Measurements from ENCODE around the gene ANKS6.

Gene ANKS6

DNA sequence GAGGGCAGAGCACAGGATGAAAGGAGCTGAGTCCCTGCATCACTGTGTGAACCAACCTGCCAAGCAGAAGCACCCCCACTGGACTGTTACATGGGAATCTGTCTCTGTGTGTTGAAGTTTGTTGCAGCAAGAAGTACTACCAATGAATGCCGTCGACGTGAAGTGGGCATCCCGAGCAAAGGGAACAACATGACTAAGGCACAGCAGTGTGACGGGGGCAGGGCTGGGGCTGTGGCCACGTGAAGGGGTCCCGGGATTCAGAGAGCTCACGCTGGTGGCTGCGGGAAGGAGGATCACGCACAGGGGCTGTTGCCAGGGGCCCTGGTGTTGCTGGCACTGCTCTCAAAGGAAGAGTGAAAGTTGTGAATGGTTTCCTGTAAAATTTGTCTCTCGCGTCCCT, 60.1 kb downstream of the ANKS6 start:
- no peak for DNase-seq (ENCODE audit: low spot score)

- no peak for DNase-seq (ENCODE audit: low spot score)
Measured at GRCh38 chr9:98732801-98733200, 63.6 kb downstream of the ANKS6 start.

GRCh38 chr9:98732091-98732490, 64.3 kb downstream of the ANKS6 start:
- no peak for DNase-seq (ENCODE audit: low spot score)

GRCh38 chr9:98730871-98731270, 65.5 kb downstream of the ANKS6 start:
- DNase-seq (ENCODE audit: low spot score) = peak; percentile 21

DNA sequence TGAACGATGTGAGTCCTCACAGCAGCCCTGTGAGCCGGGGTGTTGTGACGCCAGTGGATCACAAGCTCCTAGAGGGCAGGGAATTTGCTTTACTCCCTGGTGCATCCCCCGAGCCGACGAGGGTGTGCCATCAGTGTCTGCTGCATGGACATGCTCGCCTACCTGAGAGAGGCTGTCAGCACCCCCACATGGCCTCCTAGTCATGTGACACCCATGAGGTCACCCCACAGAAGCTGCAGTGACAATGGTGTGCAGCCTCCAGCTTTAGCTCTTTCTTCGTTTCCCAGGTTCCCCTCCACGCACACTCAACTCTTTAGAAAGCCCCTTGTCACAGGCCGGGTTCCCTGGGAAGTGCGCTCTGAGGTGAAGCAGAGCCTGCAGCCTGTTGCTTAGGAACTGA, 67.9 kb downstream of the ANKS6 start:
- no peak for DNase-seq (ENCODE audit: low spot score)

DNA sequence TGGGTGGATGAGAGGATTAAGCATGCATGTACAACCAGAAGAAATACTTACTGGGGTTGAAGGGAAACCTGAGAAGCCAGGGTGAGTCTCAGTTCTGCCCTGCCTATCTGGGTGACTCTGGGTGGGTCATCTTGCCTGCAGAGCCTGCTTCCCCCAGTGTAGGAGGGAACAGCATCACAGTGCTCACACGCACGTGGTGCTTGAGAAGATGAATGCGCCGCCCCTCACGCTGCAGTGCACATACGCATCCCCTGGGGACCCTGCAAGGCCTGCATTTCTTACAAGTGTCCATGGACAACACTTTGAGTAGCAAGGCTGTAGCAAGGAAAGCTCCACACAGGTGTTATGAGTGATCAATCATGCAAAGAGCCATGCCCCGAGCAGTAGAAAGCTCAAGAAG, 68.9 kb downstream of the ANKS6 start:
- DNase-seq (ENCODE audit: low spot score) = no peak

DNA sequence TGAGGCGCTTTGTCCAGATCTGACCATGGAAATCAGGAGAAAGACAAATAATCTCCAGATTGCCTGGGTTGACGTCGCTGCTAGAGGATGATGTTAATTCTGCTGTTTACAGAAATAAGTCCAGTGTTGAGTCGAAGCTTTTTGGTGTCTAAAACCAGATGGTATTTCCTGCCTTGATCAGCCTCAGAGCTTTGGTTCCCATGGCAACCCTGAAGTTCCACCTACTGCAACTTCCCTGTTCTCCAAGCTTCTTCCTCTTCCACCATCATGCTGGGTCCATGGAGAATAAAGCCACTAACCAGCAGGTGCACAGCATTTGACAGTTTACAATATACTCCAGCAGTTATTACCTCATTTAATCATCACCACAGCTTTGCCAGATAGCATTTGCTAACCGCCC, 69.6 kb downstream of the ANKS6 start:
- DNase-seq (ENCODE audit: low spot score) = no peak

- DNase-seq (ENCODE audit: low spot score) = no peak
Measured at GRCh38 chr9:98724810-98725530, 71.4 kb downstream of the ANKS6 start.

- no peak for DNase-seq (ENCODE audit: low spot score)
Measured at GRCh38 chr9:98721643-98722042, 74.7 kb downstream of the ANKS6 start.

- DNase-seq (ENCODE audit: low spot score) = no peak
Measured at GRCh38 chr9:98720402-98720801, 76.0 kb downstream of the ANKS6 start.

GRCh38 chr9:98719055-98719454, 77.3 kb downstream of the ANKS6 start:
- no peak for DNase-seq (ENCODE audit: low spot score)

- no peak for DNase-seq (ENCODE audit: low spot score)
Measured at GRCh38 chr9:98714833-98715232, 81.5 kb downstream of the ANKS6 start.

GRCh38 chr9:98712987-98713386, 83.4 kb downstream of the ANKS6 start:
- DNase-seq (ENCODE audit: low spot score) = no peak

DNA sequence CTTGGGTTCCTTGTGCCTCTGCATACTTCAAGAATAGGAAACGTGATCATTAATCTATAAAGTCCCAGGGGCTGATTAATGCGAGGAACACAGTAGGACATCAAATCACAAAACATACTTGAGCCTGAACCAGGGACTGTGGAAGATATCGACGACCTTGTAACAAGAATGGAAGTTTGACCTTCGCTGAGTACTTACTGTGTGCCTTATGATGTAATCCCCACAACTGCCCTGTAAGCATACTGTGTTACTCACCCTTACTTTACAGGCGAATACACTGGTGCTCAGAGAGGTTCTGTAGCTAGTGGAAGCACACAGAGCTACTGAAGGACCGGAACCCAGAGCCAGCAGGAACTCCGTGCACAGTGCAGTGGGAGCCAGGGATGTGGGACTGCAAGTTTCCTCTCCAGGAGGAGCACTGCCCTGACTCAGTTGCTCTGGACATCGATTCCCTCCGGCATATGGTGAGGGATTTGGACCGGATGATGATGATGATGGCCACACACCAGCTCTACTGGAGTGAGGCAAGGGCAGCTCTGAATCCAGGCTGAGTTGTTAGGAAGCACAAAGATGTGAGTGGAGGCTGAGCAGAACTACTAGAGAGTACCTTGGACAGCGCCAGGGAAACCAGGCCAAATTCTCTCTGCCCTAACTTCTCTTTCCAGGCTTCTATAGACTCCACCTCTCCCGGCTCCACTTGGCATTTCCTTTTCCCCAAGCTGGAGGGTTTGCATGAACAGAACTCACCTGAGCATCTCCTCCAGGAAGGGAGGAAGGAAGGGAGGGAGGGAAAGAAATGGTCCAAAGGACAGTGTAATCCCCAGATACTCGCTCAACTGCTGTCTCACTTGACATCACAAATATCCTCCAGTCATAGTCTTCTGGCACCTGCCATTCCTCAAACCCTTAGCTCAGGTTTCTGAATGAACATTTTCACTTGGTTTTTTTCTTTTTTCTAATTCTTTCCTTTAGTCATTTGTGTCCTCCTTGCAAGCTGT, 86.1 kb downstream of the ANKS6 start:
- no peak for DNase-seq (ENCODE audit: low spot score)

DNA sequence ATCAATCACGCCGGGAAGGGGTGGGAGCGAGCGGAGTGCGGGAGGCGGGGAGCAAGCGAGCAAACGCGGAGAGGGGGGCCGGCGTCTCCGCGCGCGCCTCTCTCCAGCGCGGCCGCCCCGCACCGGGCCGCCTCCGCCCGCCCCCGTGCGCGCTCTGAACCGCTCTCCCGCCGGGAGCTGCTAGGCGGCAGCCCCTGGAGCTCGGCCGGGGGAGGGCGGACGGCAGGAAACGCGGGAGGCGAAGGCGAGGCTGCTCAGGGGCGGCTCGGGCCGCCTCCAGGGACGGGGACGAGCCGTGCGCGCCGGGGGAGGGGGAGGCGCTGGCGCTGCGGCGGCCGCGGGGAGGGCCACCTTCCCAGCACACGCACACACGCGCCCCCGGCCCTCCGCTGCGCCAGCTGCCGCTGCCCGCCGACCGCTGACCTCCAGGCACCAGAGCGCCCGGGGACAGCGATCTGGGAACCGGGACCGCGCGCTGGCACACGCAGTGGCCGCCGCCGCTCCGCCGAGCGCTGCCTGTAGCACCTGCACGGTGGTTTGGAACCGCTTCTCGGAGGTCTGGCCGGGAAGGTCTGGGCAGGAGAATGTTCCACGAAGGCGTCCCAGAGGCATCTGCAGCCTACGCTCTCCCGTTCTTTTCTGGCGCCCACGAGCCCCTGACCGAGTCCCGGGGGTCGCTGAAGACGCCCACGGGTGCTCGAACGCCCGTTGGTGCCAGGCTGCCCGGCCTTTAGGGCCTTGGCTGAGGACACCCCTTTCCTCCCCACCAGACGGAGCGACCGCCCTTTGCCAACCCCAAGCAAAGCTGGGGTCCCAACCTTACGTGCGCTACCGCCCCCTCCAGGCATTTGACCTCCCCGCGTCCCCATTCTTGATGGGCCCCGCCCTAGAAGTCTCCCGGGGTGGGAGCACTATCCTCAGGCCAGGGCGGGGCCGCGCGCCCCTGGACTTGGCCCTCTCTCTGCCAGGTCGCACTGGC, 87.1 kb downstream of the ANKS6 start, which contains the start of gene GABBR2:
Gene GABBR2, minus strand, starts transcription at position 3 of the 979 bp plus-strand sequence. CDS start 198 bp downstream, outside the sequence.
- no peak for DNase-seq (ENCODE audit: low spot score)

DNA sequence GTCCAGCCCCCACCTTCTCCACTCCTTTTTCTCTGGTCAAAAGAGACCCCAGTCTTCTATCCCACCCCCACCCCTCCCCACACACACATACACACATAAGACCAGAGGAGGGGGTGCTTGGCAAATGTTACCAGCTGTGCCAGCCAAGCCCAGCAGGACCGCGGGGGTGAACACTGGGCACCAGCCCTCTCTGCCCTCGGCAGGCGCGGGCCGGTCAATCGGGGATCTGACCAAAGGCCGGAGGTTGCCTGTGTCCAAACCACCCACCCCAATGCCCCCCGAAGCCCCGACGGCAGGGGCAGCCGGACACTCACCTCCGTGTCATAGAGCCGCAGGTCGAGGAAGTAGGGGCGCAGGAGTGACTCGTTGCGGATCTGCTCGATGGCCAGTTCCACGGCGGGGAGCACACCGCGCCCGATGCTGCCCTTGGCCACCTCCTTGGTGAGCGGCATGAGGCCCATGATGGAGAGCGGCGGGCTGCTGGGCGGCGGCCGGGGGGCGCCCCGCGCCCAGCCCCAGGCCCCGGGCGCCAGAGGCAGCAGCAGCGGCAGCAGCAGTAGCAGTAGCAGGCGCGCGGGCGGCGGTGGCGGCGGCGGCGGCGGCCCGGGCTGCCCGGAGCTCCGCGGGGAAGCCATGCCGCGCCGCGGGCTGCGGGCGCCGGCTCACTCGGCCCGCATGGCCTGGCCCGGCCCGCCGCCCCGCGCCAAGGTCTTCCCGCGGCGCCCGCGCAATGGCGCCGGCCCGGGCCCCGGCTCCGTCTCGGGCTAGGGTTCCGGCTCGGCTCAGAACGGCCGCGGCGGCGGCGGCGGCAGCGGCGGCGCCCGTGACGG, 88.0 kb downstream of the ANKS6 start:
- no peak for DNase-seq (ENCODE audit: low spot score)

- DNase-seq (ENCODE audit: low spot score) = peak; percentile 14
Measured at GRCh38 chr9:98707166-98708102, 88.9 kb downstream of the ANKS6 start.

GRCh38 chr9:98706651-98707165, 89.6 kb downstream of the ANKS6 start:
- DNase-seq (ENCODE audit: low spot score) = no peak

DNA sequence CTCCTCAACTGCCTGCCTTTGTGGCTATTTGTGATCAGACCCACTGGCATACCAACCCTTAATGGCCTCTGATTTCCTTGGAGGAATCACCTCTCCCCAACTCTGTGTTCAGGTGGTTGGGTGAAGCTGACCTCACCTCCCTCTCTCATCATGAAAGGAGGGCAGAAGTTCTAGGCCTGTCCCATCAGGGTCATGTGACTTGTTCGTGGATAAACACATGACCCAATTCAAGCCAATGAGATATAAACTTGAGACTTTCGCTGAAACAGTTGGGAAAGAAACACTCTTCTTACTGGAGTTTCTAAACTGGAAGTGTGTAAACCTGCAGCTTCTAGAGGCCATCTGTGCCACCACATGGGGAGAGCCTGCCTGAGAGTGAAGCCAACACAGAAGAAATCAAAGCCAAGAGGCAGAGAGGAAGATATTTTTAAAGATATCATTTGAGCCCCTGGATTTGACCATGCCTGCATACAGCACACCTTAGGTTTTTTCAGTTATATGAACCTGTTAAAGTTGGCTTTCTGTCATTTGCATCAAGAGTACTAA, 93.4 kb downstream of the ANKS6 start:
- DNase-seq (ENCODE audit: low spot score) = no peak

Data from activated CD4-positive, alpha-beta T cell treated with anti-CD3 and anti-CD28 coated beads, Interleukin-2, Interleukin-4, amounts not matched to agents 100 ng/mL and 50 ng/mL, durations not matched to agents 16 hours and 8 hours (primary cell).